Choroid plexus epithelial cell (primary cell): ENCODE results near the gene KRTAP10-6.

ENCODE experiments used
- DNase-seq: peaks from one replicate; pipeline ENCODE4 v3.0.0-alpha.2; 2010; ENCODE audit warnings: low read depth
- H3K4me3 ChIP-seq: 2 replicates; pipeline ENCODE4 v1.5.1; 2011; ENCODE audit warnings: low read depth, mild to moderate bottlenecking, control low read depth, low read length, moderate library complexity
- CTCF ChIP-seq: conservative IDR thresholded peaks from 2 replicates; pipeline ENCODE4 v1.5.1; 2011; ENCODE audit warnings: low read depth, mild to moderate bottlenecking, control low read depth, inconsistent platforms, low read length, moderate library complexity

Gene KRTAP10-6

GRCh38 chr21:44623575-44623974 lies 31.3 kb upstream of the KRTAP10-6 start:
- DNase-seq: no peak
- TF ChIP-seq CTCF: no peak
- H3K4me3 ChIP-seq: no peak overlapping the region

GRCh38 chr21:44619886-44620285 lies 27.6 kb upstream of the KRTAP10-6 start:
- TF ChIP-seq CTCF: no peak
- DNase-seq: no peak

GRCh38 chr21:44618909-44619308 lies 26.6 kb upstream of the KRTAP10-6 start:
- DNase-seq: no peak
- no peak for TF ChIP-seq CTCF
- no peak overlapping the region for H3K4me3 ChIP-seq

More at GRCh38 chr21:44619886-44620285, 27.6 kb upstream of the KRTAP10-6 start:
- H3K4me3 ChIP-seq: no peak overlapping the region

- peak; percentile 28 for DNase-seq
- TF ChIP-seq CTCF: peak; percentile 42
- no peak overlapping the region for H3K4me3 ChIP-seq
Measured at GRCh38 chr21:44618504-44618903, 26.2 kb upstream of the KRTAP10-6 start.

GRCh38 chr21:44617071-44617501 lies 24.8 kb upstream of the KRTAP10-6 start:
- no peak for DNase-seq
- no peak for TF ChIP-seq CTCF
- no peak overlapping the region for H3K4me3 ChIP-seq

GRCh38 chr21:44616591-44616926 lies 24.3 kb upstream of the KRTAP10-6 start:
- TF ChIP-seq CTCF: no peak
- no peak for DNase-seq
- no peak overlapping the region for H3K4me3 ChIP-seq

GRCh38 chr21:44615911-44616590 lies 23.7 kb upstream of the KRTAP10-6 start:
- no peak overlapping the region for H3K4me3 ChIP-seq
- TF ChIP-seq CTCF: no peak
- no peak for DNase-seq
